ENCODE measurements around the gene CASKIN2. TPM values are rescaled to one million over a fixed set of nuclear protein-coding genes. Genes with fewer than 3 reads are reported as not detected.

The CASKIN2 gene
- total RNA-seq, 1 experiment from 2014 or later = 37.0 TPM

DNA sequence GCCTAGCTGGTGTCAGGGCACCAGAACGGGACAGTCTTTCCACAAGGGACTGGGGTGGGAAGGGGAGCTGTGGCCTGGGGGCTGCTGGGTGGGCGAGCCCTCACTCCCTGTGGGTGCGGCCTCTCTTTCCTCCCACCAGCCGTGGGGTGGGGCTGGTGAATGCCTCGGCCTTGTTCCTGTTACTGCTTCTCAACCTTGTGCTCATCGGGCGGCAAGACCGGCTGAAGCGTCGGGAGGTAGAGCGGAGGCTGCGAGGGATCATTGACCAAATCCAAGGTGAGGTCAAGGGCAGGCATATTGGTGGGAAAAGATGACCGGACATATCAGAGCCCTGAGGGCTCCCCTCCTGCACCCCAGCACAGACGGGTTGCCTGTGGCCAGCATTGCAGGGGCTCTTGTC lies 29.2 kb downstream of the CASKIN2 start:
- Histone ChIP-seq H3K9ac (ENCODE audit: extremely low read depth, insufficient read length, low read length) (no peak overlapping the region), H2BK120ac (ENCODE audit: low read depth, low read length, poor library complexity, severe bottlenecking) (no peak overlapping the region), H3K18ac (ENCODE audit: insufficient read length, low read depth, low read length) (no peak overlapping the region), H3K9me3 (ENCODE audit: control insufficient read depth, low read depth, low read length) (no peaks in the 10 kb centered on the region), H3K23ac (ENCODE audit: insufficient read length, low read depth, low read length) (no peak overlapping the region), H2BK20ac (ENCODE audit: low read depth, low read length, poor library complexity, severe bottlenecking) (no peak overlapping the region), H2AFZ (ENCODE audit: low read length) (no peak overlapping the region), H3K79me2 (ENCODE audit: insufficient read depth, low read length) (no peaks in the 10 kb centered on the region), H3K4me1 (ENCODE audit: insufficient read depth, low read length) (no peaks in the 10 kb centered on the region), H3T11ph (ENCODE audit: low read length) (no peak overlapping the region), H2BK5ac (ENCODE audit: insufficient read length, low read length) (no peak overlapping the region), H3K27me3 (ENCODE audit: insufficient read depth, low read length) (no peaks in the 10 kb centered on the region), H3K27ac (ENCODE audit: insufficient read length, low read depth, low read length) (no peak overlapping the region), H3K4ac (ENCODE audit: low read depth, low read length) (no peak overlapping the region), H4K20me1 (ENCODE audit: control insufficient read depth, insufficient read depth, insufficient read length) (no peaks in the 10 kb centered on the region), H3K14ac (ENCODE audit: insufficient read depth, low read length) (no peak overlapping the region), H2BK15ac (ENCODE audit: low read depth, low read length) (no peak overlapping the region), H4K5ac (ENCODE audit: insufficient read length, low read depth, low read length) (no peak overlapping the region), H3K23me2 (ENCODE audit: insufficient read length, low read depth, low read length, poor library complexity, severe bottlenecking) (no peaks in the 10 kb centered on the region), H2AK5ac (ENCODE audit: insufficient read length, low read length) (no peak overlapping the region), H3K56ac (ENCODE audit: insufficient read length, low read depth, low read length) (no peak overlapping the region), H4K8ac (replicated peaks; ENCODE audit: insufficient read length, low read depth, low read length) (no peak overlapping the region), H4K91ac (ENCODE audit: insufficient read length, low read depth, low read length) (no peak overlapping the region), H3K4me2 (ENCODE audit: insufficient read depth, insufficient read length, low read length) (no peak overlapping the region), H3K79me1 (ENCODE audit: insufficient read depth, low read depth, low read length, poor library complexity, severe bottlenecking) (no peaks in the 10 kb centered on the region), H2BK12ac (ENCODE audit: insufficient read length, low read depth, low read length) (no peak overlapping the region)
- H3K9me3 Mint-ChIP-seq = no peaks in the 10 kb centered on the region
- H3K27me3 Mint-ChIP-seq (ENCODE audit: low read depth) = no peaks in the 10 kb centered on the region
- H3K36me3 Mint-ChIP-seq (ENCODE audit: insufficient read depth in 1 of 3, low read depth in 3 of 3) = peaks cover 1 to 9% (median 4%) of the 10 kb centered on the region in 3 experiments; a peak in 3 of 7 replicates
- no peak overlapping the region for H3K4me3 Mint-ChIP-seq
- whole genome bisulfite sequencing (ENCODE audit: extremely low coverage, insufficient read length, low lambda C conversion rate) = no CpG with 5 or more reads among the region's 14 CpGs
- peak overlapping the region in 2 of 3 experiments; percentile 25 to 73; a peak in 4 of 7 replicates for H3K27ac Mint-ChIP-seq
- no peak for DNase-seq
- H3K4me1 Mint-ChIP-seq = peaks cover 11 to 19% of the 10 kb centered on the region in 2 experiments
- TF ChIP-seq, protein P1, sequence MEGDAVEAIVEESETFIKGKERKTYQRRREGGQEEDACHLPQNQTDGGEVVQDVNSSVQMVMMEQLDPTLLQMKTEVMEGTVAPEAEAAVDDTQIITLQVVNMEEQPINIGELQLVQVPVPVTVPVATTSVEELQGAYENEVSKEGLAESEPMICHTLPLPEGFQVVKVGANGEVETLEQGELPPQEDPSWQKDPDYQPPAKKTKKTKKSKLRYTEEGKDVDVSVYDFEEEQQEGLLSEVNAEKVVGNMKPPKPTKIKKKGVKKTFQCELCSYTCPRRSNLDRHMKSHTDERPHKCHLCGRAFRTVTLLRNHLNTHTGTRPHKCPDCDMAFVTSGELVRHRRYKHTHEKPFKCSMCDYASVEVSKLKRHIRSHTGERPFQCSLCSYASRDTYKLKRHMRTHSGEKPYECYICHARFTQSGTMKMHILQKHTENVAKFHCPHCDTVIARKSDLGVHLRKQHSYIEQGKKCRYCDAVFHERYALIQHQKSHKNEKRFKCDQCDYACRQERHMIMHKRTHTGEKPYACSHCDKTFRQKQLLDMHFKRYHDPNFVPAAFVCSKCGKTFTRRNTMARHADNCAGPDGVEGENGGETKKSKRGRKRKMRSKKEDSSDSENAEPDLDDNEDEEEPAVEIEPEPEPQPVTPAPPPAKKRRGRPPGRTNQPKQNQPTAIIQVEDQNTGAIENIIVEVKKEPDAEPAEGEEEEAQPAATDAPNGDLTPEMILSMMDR (conservative IDR thresholded peaks at IDR 0.05) = no peak
